ENCODE data around the gene LRIT2. TPM values are rescaled to one million over a fixed set of nuclear protein-coding genes. Genes with fewer than 3 reads are reported as not detected.

LRIT2 gene
- total RNA-seq, 2 experiments from 2014 or later: not detected

GRCh38 chr10:84214046-84214572 lies 11.2 kb downstream of the LRIT2 start:
- ChIA-PET CTCF (interaction anchor here (1.0 to 1.3 kb wide), 2 partner anchors 9 to 66 kb away, joined by 3 to 6 read pairs; no protein-coding TSS in a partner anchor), POLR2A (no interaction called here)

- POLR2A ChIA-PET: no interaction called here
- CTCF ChIA-PET: no interaction called here
Observed at GRCh38 chr10:84213076-84213475, 12.3 kb downstream of the LRIT2 start.

GRCh38 chr10:84212014-84212413 lies 13.3 kb downstream of the LRIT2 start:
- ChIA-PET POLR2A (interaction anchor here (0.7 kb wide), 1 partner anchor 63 kb away, joined by 3 read pairs; no protein-coding TSS in a partner anchor), CTCF (interaction anchor here (0.6 to 1.3 kb wide), 3 partner anchors 9 to 64 kb away, joined by 3 read pairs; no protein-coding TSS in a partner anchor)

- ChIA-PET CTCF (interaction anchor here (0.6 to 1.3 kb wide), 3 partner anchors 8 to 64 kb away, joined by 3 read pairs; no protein-coding TSS in a partner anchor), POLR2A (no interaction called here)
Observed at GRCh38 chr10:84211566-84211965, 13.8 kb downstream of the LRIT2 start.

GRCh38 chr10:84208023-84208422 lies 17.3 kb downstream of the LRIT2 start:
- POLR2A ChIA-PET: no interaction called here
- CTCF ChIA-PET: interaction anchor here (1.7 kb wide), 1 partner anchor 60 kb away, joined by 5 read pairs; no protein-coding TSS in a partner anchor

- ChIA-PET POLR2A (no interaction called here), CTCF (interaction anchor here (0.9 to 1.9 kb wide), 5 partner anchors 10 to 66 kb away, joined by 3 to 11 read pairs (median 6); no protein-coding TSS in a partner anchor)
Observed at GRCh38 chr10:84205853-84206525, 19.4 kb downstream of the LRIT2 start.

- ChIA-PET POLR2A (interaction anchor here (1.2 kb wide), 1 partner anchor 57 kb away, joined by 3 read pairs; no protein-coding TSS in a partner anchor), CTCF (interaction anchor here (0.7 to 1.9 kb wide), 8 partner anchors 9 to 65 kb away, joined by 3 to 11 read pairs (median 3); no protein-coding TSS in a partner anchor)
Observed at GRCh38 chr10:84205049-84205852, 20.1 kb downstream of the LRIT2 start.

- ChIA-PET POLR2A (interaction anchor here (1.2 kb wide), 1 partner anchor 57 kb away, joined by 3 read pairs; no protein-coding TSS in a partner anchor), CTCF (interaction anchor here (1.0 to 1.9 kb wide), 4 partner anchors 10 to 56 kb away, joined by 3 to 11 read pairs (median 4); no protein-coding TSS in a partner anchor)
Observed at GRCh38 chr10:84204610-84205009, 20.7 kb downstream of the LRIT2 start.

GRCh38 chr10:84204122-84204521 lies 21.2 kb downstream of the LRIT2 start:
- POLR2A ChIA-PET: interaction anchor here (1.2 kb wide), 1 partner anchor 56 kb away, joined by 3 read pairs; no protein-coding TSS in a partner anchor
- CTCF ChIA-PET: interaction anchor here (1.1 to 1.9 kb wide), 3 partner anchors 12 to 56 kb away, joined by 3 to 11 read pairs (median 6); no protein-coding TSS in a partner anchor

- ChIA-PET POLR2A (no interaction called here), CTCF (interaction anchor here (0.6 to 1.0 kb wide), 3 partner anchors 11 to 53 kb away, joined by 3 to 5 read pairs (median 3); no protein-coding TSS in a partner anchor)
Observed at GRCh38 chr10:84202349-84202748, 23.0 kb downstream of the LRIT2 start.

- CTCF ChIA-PET: interaction anchor here (0.6 kb wide), 1 partner anchor 11 kb away, joined by 3 read pairs; no protein-coding TSS in a partner anchor
- POLR2A ChIA-PET: no interaction called here
Observed at GRCh38 chr10:84201682-84202081, 23.7 kb downstream of the LRIT2 start.

GRCh38 chr10:84201244-84201606 lies 24.1 kb downstream of the LRIT2 start:
- CTCF ChIA-PET: no interaction called here
- POLR2A ChIA-PET: no interaction called here

- ChIA-PET CTCF (no interaction called here), POLR2A (no interaction called here)
Observed at GRCh38 chr10:84200537-84201243, 24.7 kb downstream of the LRIT2 start.

- CTCF ChIA-PET: no interaction called here
- POLR2A ChIA-PET: no interaction called here
Observed at GRCh38 chr10:84198206-84198915, 27.0 kb downstream of the LRIT2 start.

GRCh38 chr10:84197643-84198042 lies 27.7 kb downstream of the LRIT2 start:
- CTCF ChIA-PET: interaction anchor here (2.7 kb wide), 1 partner anchor 8 kb away, joined by 7 read pairs; no protein-coding TSS in a partner anchor
- POLR2A ChIA-PET: no interaction called here

GRCh38 chr10:84196941-84197340 lies 28.4 kb downstream of the LRIT2 start:
- ChIA-PET POLR2A (no interaction called here), CTCF (interaction anchor here (1.2 to 2.7 kb wide), 2 partner anchors 9 to 48 kb away, joined by 3 to 7 read pairs; no protein-coding TSS in a partner anchor)

GRCh38 chr10:84196083-84196482 lies 29.3 kb downstream of the LRIT2 start:
- ChIA-PET CTCF (interaction anchor here (1.2 to 2.7 kb wide), 2 partner anchors 10 to 47 kb away, joined by 3 to 7 read pairs; no protein-coding TSS in a partner anchor), POLR2A (no interaction called here)
